GM08714 (cell line): ENCODE results near the gene XRCC1.

Source experiments
- H3K4me3 ChIP-seq: fragments of 200-500 bp; sonication (Bioruptor generic); 2 replicates; pipeline ENCODE4 v1.5.1; 2014; ENCODE audit warnings: mild to moderate bottlenecking, low read length, inconsistent platforms
- ZNF274 ChIP-seq: IDR thresholded peaks from 2 replicates; pipeline ENCODE4 v1.6.1; 2012; ENCODE audit warnings: mild to moderate bottlenecking, low read depth, low read length

XRCC1 gene

GRCh38 chr19:43511324-43511723 lies 64.0 kb downstream of the XRCC1 start:
- H3K4me3 ChIP-seq, result no peak overlapping the region
- TF ChIP-seq ZNF274, result no peak

DNA sequence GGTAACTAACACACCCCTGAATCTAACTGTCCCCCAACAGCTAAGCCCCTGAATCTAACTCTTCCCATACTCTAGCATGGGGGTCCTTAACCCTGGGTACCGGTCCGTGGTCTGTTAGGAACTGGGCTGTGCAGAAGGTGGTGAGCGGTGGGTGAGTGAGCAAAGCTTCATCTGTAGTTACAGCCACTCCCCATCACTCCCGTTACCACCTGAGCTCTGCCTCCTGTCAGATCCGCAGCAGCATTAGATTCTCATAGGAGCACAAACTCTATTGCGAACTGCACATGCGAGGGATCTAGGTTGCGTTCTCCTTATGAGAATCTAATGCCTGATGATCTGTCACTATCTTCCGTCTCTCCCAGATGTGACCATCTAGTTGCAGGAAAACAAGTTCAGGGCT lies 64.6 kb downstream of the XRCC1 start:
- no peak for TF ChIP-seq ZNF274
- no peak overlapping the region for H3K4me3 ChIP-seq

GRCh38 chr19:43507880-43508279 lies 67.4 kb downstream of the XRCC1 start:
- H3K4me3 ChIP-seq, result no peak overlapping the region
- TF ChIP-seq ZNF274, result no peak

DNA sequence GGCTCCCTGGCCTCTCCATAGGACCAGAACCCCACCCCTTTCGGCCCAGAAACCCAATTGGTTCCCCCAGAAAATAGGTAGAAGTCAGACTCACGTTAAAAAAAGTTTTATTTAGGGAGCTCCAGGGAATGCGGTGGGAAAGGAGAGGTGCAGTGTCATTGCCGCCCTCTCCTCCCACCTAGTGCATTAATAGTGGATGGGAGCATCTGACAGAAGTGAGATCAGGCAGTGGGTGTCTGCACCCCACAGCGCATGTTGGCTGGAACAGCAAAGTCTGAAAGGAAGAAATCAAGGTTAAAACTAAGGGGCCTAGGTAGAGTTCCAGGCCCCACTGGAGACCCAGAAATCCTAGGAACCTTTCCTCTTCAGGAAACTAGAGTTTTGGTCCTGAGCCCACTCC lies 68.7 kb downstream of the XRCC1 start:
- no peak for TF ChIP-seq ZNF274

DNA sequence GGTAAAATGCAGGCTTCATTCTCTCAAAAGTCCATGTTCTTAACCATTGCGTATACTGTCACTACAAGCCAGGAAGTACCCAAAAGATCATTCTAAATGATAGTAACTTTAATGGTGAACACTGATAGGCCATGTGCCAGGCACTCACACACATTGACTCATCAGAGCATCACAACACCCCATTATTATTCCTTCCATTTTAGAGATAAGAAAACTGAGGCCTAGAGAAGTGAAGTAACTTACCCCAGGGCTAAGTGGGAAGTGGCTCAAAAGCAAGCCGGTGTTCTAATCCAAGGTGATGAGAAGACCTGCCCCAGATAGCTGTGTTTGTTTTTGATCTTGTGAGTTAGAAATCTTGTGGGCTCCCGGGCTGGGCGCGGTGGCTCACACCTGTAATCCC lies 69.4 kb downstream of the XRCC1 start:
- no peak overlapping the region for H3K4me3 ChIP-seq
- no peak for TF ChIP-seq ZNF274

More for the DNA sequence above, 68.7 kb downstream of the XRCC1 start:
- no peak overlapping the region for H3K4me3 ChIP-seq

- no peak for TF ChIP-seq ZNF274
- no peak overlapping the region for H3K4me3 ChIP-seq
Observed at GRCh38 chr19:43505186-43505456, 70.2 kb downstream of the XRCC1 start.

DNA sequence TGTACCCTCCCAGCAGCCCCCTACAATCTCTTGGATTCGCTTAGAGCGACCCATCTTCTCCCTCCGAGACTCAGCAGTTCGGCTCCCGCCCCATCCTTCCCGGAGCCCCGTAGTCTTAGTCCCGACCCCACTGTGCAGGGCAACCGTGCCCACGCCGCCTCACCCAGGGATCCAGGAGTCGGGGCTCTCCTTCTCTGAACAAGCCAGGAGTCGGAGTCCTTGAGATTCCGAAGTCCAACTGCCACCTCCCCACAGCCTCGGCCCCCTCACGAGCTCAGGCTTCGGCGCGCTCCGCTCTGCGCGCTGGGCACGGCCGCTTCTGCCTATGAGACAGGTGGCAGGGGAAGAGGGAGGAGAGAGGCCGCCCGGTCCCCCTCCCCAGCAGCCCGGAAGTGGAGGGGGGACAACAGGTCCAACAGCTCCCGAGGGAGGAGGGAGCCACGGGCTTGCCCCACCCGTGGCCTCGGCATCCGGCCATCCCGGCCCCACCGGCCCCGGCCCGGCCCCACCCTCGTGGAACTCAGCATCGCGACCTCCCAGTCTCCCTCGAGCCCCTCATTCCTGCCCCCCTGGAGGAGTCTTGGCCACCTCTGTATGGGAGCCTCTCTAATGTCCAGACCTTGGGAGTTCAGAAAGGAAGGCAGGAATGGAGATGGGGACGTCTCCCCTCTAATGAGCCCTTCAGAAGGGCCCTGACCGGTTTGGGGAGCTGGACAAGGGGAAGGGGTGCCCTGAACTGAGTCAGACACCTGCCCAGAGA lies 70.7 kb downstream of the XRCC1 start, which contains the start of gene PHLDB3:
PHLDB3 (minus strand) TSS at position 321 of the 760 bp plus-strand sequence. CDS start 628 bp downstream, outside the sequence.
- peak within 1 kb of the TSS; percentile 84 for H3K4me3 ChIP-seq

GRCh38 chr19:43503501-43504425 lies 71.6 kb downstream of the XRCC1 start:
- H3K4me3 ChIP-seq, result peak overlapping the region; percentile 84
- no peak for TF ChIP-seq ZNF274

More for the DNA sequence above, 70.7 kb downstream of the XRCC1 start, which contains the start of gene PHLDB3:
- no peak for TF ChIP-seq ZNF274

GRCh38 chr19:43502419-43502976 lies 72.8 kb downstream of the XRCC1 start:
- H3K4me3 ChIP-seq, result no peak overlapping the region
- TF ChIP-seq ZNF274, result no peak

DNA sequence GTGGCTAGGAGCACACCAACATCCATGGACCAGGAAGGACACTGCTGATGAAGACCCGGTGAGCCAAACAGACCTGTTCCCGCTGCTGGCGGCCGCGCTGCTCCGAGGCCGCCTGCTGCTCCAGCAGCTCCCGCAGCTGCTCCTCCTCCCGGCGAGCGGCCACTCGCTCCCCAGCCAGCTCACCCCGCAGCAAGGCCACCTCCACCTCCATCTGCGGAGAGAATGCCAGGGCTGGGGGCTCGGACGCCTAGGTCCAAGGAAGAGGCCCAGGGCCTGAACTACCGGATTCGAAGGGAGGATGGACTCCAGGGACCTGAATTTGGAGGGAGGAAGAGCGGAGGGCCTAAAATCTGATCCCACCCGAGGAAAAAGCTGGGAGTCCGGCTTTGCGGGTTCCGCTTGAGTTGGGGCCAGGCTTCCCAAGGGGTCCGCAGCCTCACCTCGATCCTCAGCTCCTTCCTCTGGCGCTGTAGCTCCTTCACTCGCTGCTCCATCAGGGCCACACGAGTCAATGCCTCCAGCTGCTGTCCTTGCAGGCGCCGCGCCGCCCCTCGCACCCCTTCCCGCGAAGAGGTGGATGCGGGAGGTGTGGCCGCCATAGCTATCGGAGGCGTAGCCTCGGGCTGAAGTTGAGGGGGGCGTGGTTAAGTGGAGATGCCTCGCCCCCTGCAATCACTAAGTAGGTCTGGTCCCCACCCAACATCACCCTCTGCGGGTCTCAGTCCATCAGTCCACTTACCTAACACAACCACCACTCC lies 73.5 kb downstream of the XRCC1 start:
- no peak for TF ChIP-seq ZNF274
- no peak overlapping the region for H3K4me3 ChIP-seq

GRCh38 chr19:43499042-43499441 lies 76.3 kb downstream of the XRCC1 start:
- TF ChIP-seq ZNF274, result no peak

DNA sequence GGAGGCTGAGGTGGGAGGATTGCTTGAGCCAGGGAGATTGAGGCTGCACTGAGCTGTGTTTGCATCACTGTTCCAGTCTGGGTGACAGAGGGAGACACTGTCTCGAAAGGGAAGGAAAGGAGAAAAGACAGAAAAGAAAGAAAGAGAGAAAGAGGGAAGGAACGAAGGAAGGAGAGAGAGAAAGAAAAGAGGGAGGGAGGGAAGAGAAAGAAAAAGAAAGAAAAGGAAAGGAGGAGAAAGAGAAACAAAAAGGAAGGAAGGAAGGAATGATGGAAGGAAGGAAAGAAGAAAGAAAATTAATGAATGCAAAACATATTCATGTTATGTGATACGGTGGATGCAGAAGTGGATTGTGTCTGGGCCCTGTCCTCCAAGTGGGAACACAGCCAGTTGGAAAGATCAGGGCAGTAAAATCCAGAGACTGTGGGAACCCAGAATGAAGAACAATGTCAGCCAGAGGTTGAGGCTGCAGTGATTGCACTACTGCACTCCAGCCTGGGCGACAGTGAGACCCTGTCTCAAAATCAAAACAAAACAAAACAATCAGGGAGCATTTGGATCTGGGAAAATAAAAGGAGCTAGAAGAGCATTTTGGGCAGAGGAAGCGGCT lies 77.0 kb downstream of the XRCC1 start:
- H3K4me3 ChIP-seq, result no peak overlapping the region
- no peak for TF ChIP-seq ZNF274

More at GRCh38 chr19:43499042-43499441, 76.3 kb downstream of the XRCC1 start:
- H3K4me3 ChIP-seq, result no peak overlapping the region

DNA sequence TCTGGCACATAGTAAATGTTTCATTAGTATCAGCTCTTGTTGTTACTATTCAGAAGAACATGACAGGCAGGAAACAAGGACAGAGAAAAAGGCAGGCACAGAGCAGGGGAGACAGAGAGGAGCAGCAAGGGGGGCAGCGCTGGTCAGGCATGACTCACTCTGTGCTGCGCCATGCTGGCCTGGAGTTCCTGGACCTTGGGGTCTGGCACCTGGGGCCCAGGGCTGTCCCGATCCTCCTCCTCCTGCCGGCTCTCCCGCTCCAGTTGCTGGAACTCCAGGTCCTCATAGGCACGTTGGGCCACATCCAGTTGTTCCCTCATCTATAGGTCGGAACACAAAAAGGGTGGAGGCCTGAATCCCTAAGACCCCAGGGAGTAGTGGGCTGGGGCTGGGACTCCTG lies 78.4 kb downstream of the XRCC1 start:
- TF ChIP-seq ZNF274, result no peak
- no peak overlapping the region for H3K4me3 ChIP-seq
